ES-I3 (cell line): ENCODE data around the gene EIF2S1.

ENCODE experiments used
- H3K36me3 ChIP-seq: 2 replicates; pipeline ENCODE4 v1.6.1; 2013; ENCODE audit warnings: mild to moderate bottlenecking, low read length, control low read depth, moderate library complexity; ENCODE audit not compliant: insufficient read depth
- H3K4me1 ChIP-seq: 2 replicates; pipeline ENCODE4 v1.6.1; 2013; ENCODE audit warnings: mild to moderate bottlenecking, control low read depth, low read length; ENCODE audit not compliant: insufficient read depth
- H3K9ac ChIP-seq: 2 replicates; pipeline ENCODE4 v1.6.1; 2013; ENCODE audit warnings: low read depth, mild to moderate bottlenecking, low read length, moderate library complexity
- H3K9me3 ChIP-seq: 2 replicates; pipeline ENCODE4 v1.6.1; 2013; ENCODE audit warnings: mild to moderate bottlenecking, low read length, moderate library complexity; ENCODE audit not compliant: control insufficient read depth, insufficient read depth

The EIF2S1 gene

DNA sequence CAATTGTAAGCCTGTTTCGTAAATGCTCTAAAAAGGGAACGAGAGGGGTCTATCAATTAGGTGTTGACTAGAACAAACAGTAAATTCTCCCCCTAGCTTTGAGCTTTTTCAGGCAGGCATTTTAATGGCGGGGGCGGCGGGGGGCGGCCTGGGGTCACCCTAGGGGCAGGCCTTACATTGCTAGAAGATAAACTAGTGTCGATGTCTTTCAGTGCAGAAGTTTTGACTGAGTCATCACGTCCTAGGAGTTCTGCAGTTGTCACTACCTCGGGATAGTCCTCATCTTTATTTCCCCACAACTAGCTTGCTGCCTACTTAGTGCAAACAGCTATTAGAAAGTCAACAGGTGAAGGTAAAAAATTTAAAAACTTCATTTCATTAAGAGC is 2.2 kb upstream of the EIF2S1 start:
- H3K9ac ChIP-seq: peak overlapping the region; percentile 71; the same call in 1 of the 2 replicates
- H3K9me3 ChIP-seq: no peaks in the 10 kb centered on the region
- 0 out of 2 replicates have a peak, but pooled peaks cover 5% of the 10 kb centered on the region for H3K4me1 ChIP-seq
- H3K36me3 ChIP-seq: no peaks in the 10 kb centered on the region

DNA sequence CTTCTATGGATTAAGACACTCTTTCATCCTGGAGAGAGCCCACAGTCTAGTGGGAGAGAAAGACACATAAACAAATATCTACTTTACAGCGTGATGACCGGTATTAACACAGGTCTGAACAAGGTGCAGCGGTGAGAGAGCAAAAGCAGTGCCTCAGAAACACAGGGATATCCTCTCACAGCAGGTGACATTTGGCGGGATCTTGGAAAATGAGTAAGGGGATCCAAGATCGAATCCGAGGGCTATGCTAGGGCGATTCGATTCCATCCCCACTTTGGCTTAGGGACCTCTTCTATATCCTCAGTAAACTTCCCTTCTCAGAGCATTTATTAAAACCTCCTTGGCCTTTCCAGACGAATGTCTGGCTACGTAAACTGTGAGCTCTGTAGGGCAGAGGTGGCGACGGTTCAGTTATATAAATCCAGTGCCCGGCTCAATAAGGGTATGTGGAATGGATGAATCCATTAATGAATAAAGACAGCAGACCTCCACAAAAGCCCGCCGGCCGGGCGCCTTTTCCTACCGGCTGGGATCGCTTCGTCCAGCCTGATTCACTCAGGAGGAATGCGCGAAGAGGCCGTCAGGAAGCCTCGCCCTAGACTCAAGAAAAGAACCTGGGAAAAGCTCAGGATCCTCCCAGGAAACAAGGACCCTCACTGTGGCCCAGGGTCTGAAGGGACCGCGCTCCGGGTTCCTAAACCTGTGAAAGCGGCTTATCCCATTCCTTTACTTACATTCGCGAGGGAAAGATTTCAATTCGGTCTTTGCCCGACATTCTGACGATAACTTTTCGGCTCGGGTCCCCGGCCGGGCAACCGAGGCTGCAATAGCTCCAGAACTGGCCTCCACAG is 979 bp upstream of the EIF2S1 start:
- Histone ChIP-seq H3K9me3 (no peaks in the 10 kb centered on the region), H3K36me3 (no peaks in the 10 kb centered on the region), H3K9ac (peak overlapping the region; percentile 71), H3K4me1 (0 out of 2 replicates have a peak, but pooled peaks cover 5% of the 10 kb centered on the region)

DNA sequence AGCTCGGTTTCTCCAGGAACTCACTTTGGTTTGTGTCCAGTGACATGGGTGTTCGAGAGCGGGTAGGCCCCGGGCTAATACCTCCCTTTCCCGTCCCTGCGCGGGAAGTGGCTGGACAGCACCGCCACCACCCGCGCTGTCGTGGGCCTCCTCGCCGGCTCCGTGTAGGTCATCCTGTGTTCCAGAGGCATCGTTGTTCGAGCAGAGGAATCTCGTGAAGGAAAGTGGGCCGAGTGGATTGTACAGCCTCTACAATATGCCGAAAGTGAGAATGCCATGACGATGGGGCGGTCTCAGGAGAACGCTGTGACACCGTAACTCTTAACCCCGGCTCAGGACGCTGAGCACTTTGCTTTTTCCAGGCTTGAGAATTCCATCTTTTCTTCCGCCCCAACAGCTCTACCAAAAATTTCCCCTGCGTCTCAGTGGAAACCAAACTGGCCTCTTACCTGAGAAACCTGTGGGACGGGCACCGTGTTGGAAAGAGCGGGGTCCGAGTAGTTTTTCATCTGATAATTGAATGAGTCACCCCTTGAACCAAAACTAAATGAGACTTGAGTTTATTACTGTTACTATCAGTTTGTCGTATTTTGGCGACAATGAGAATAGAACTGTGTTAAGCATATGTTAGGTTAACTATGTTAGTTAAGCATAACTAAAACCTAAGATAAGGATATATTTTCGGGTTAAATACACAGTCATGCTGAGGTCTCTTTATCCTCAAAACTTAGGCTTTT is 510 bp downstream of the EIF2S1 start:
- Histone ChIP-seq H3K36me3 (no peaks in the 10 kb centered on the region), H3K9me3 (no peaks in the 10 kb centered on the region), H3K9ac (peak overlapping the region; percentile 71), H3K4me1 (0 out of 2 replicates have a peak, but pooled peaks cover 5% of the 10 kb centered on the region)

GRCh38 chr14:67365476-67365875 is 5.3 kb downstream of the EIF2S1 start:
- H3K9me3 ChIP-seq: no peaks in the 10 kb centered on the region
- H3K9ac ChIP-seq: no peak overlapping the region
- H3K4me1 ChIP-seq: 0 out of 2 replicates have a peak, but pooled peaks cover 5% of the 10 kb centered on the region
- peaks cover 15% of the 10 kb centered on the region for H3K36me3 ChIP-seq

DNA sequence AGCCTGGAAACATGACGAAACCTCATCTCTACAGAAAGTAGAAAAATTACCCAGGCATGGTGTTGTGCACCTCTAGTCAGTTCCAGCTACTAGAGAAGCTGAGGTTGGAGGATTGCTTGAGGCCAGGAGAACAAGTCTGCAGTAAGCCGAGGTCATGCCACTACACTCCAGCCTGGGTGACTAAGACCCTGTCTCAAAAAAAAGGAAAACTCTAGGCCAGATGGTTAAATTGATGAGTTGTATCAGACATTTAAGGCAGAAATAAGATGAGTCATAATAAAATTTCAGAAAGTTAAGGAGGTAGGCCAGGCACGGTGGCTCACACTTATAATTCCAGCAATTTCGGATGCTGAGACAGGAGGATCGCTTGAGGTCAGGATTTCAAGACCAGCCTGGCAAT is 10.7 kb downstream of the EIF2S1 start:
- H3K36me3 ChIP-seq: peaks cover 24% of the 10 kb centered on the region

DNA sequence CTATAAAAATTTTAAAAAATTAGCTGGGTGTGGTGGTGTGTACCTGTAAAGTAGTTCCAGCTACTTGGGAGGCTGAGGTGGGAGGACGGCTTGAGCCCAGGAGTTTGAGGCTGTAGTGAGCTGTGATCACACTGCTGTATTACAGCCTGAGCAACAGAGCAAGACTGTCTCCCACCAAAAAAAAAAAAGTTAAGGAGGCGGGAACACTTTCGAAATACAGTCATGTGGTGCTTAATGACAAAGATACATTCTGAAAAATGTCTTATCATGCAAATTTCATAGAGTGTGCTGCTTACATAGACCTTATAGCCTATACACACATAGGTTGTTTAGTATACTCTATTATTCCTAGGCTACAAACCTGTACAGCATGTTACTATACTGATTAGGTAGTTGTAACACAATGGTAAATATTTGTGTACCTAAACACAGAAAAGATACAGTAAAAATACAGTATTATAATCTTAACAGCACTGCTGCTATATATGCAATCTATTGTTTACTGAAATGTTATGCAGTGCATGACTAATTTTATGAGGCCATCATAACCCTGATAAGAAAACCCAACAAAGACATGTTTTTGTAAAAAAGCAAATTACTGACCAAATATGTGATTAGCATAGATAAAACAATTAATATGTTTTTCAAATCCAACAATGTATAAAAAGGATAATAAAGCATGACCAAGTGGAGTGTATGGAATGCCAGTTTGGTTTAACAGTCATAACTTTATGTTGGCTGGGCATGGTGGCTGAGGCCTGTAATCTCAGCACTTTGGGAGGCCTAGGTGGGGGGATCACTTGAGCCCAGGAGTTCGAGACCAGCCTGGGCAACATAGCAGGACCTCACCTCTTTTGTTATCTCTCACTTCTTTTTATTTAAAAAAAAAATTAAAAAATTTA is 11.4 kb downstream of the EIF2S1 start:
- Histone ChIP-seq H3K36me3 (peaks cover 21% of the 10 kb centered on the region), H3K9me3 (no peaks in the 10 kb centered on the region), H3K9ac (no peak overlapping the region), H3K4me1 (no peaks in the 10 kb centered on the region)

More for the DNA sequence above, 10.7 kb downstream of the EIF2S1 start:
- Histone ChIP-seq H3K9me3 (no peaks in the 10 kb centered on the region), H3K9ac (no peak overlapping the region), H3K4me1 (no peaks in the 10 kb centered on the region)

DNA sequence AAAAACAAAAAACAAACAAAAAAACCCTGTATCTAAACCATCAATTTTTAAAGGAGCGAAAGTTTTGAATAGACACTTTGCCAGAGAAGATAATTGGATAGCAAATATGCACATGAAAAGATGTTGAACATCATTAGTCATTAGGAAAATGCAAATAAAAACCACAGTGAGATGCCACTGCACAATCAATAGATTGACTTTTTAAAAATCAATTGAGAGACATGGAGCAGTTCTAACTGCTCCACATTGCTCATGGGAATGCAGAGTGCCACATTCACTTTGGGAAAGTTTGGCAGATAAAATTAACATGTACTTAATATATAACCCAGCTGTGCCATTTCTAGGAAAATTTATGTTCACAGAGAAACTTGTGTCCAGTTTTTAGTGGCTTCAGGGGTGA is 12.7 kb downstream of the EIF2S1 start:
- no peaks in the 10 kb centered on the region for H3K4me1 ChIP-seq
- H3K36me3 ChIP-seq: peaks cover 26% of the 10 kb centered on the region
- no peaks in the 10 kb centered on the region for H3K9me3 ChIP-seq
- no peak overlapping the region for H3K9ac ChIP-seq

DNA sequence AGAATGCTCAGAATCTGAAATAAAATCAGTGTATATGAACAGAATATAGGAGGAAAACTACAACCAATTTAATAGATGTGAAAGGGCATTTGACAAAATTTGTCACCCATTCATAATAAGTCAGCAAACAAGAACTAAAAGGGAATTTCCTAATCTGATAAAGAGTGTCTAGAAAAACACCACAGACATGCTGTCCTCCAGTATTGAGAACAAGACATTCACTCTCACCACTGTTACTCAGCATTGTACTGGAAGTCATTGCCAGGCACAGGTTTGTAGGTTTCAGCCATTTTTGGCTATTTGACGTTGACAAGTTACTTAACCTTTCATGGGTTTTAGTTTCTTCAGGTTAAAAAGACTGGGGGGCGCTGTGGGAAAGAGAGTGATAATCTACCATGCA is 13.2 kb downstream of the EIF2S1 start:
- H3K36me3 ChIP-seq: peaks cover 23% of the 10 kb centered on the region

DNA sequence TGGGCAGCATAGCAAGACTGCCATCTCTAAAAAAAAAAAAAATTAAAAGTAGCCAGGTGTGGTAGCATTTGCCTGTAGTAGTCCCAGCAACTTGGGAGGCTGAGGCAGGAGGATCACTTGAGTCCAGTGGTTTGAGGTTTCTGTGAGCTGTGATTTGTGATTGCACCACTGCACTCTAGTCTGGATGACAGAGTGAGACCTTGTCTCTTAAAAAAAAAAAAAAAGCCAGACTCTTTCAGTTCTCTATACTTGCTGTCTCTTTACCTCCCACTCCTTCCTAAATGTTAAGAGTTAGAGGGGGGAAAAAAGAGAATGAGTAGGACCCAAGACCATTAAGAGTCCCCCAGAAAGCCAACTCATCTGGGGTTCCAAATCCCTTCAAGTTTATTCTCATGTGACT is 17.8 kb downstream of the EIF2S1 start:
- Histone ChIP-seq H3K4me1 (no peaks in the 10 kb centered on the region), H3K9ac (no peak overlapping the region), H3K9me3 (no peaks in the 10 kb centered on the region), H3K36me3 (peaks cover 35% of the 10 kb centered on the region)

More for the DNA sequence above, 13.2 kb downstream of the EIF2S1 start:
- Histone ChIP-seq H3K9ac (no peak overlapping the region), H3K9me3 (no peaks in the 10 kb centered on the region), H3K4me1 (no peaks in the 10 kb centered on the region)

DNA sequence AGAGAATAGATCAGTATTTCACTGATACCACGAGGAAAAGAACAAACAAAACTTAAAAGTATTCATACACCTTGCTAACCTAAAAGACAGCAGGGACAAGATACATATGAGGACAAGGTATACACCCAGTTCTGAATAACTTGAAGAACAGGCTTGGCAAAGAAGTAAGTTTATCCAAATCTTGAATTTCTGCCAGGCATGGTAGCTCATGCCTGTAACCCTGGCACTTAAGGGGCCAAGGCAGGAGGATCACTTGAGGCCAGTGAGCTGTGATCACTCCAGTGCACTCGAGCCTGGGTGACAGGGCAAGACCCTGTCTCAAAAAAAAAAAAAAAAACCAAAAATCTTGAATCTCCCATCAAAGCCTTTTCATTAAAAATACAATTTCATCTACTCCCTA is 25.0 kb downstream of the EIF2S1 start:
- Histone ChIP-seq H3K9ac (no peak overlapping the region), H3K4me1 (no peaks in the 10 kb centered on the region), H3K9me3 (no peaks in the 10 kb centered on the region), H3K36me3 (peaks cover 21% of the 10 kb centered on the region)

DNA sequence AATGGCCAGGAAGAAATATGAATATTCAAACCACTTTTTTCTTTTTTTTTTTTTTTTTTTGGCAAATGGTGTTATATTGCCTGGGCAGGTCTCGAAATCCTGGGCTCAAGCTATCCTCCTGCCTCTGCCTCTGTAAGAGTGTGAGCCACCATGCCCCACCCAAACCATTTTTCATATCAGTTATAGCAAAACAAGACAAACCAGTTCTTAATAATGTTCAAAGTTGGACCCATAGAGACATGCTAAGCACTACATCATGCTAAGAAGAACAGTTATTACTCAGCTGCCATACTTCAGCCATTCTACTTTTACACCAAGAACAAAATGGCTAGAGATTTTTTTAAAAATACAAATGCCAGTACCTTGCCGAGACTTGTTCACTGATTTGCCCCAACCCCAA is 25.5 kb downstream of the EIF2S1 start:
- H3K4me1 ChIP-seq: no peaks in the 10 kb centered on the region
- no peaks in the 10 kb centered on the region for H3K9me3 ChIP-seq
- no peak overlapping the region for H3K9ac ChIP-seq
- H3K36me3 ChIP-seq: peaks cover 21% of the 10 kb centered on the region

DNA sequence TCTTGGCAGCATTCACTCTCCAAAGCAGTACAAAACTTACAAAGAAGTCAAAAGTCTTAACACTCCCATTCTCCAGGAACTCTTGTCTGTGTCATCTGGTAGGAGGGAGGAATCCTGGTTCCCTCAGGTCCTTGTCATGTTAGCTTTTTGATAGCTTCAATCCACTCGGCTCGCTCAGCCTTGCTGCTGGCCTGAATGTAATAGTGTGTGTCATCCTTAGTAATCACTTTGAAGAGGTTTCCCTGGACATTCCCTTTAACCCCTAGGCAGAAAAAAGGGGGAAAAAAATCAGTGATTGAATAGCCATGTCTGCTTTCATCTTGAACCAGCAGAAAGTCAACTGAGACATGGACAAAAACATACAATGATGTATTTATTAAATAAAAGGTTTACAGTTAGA is 27.1 kb downstream of the EIF2S1 start:
- H3K9me3 ChIP-seq: no peaks in the 10 kb centered on the region
- no peaks in the 10 kb centered on the region for H3K4me1 ChIP-seq
- H3K9ac ChIP-seq: no peak overlapping the region
- peaks cover 21% of the 10 kb centered on the region for H3K36me3 ChIP-seq

DNA sequence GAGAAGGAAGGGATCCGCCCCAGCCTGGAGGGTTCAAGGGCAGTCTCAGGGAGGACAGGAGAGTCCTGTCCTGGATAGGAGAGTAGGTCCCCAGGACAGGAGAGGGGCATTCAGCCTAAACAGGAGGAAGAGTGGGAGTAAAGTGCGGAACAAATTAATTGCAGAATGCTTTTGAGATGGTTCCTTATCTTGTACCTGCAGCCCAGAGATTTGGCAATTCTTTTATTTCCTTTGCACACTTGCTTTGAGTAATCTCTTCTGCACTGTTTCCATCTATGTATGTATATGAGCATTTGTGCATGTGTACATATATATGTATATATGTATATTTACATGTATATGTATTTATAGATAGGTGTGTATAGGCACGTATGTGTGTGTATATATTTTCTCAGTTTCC is 29.1 kb downstream of the EIF2S1 start:
- H3K36me3 ChIP-seq: peaks cover 7% of the 10 kb centered on the region

More for the DNA sequence above, 29.1 kb downstream of the EIF2S1 start:
- H3K9ac ChIP-seq: no peak overlapping the region
- no peaks in the 10 kb centered on the region for H3K9me3 ChIP-seq
- no peaks in the 10 kb centered on the region for H3K4me1 ChIP-seq
